HL-60 (cell line): ENCODE measurements around the gene COIL.

Experiments
- DNase-seq, 2 experiments: peaks; one replicate each; pipeline ENCODE4 v3.0.0-alpha.2; 2010 to 2020; ENCODE audit warnings: low read depth in 1 of 2, low spot score in 1 of 2
- H3K27ac ChIP-seq: fragments of 250-450 bp; sonication (Bioruptor Pico); replicated peaks from 2 replicates; pipeline ENCODE4 v1.5.1; 2020; ENCODE audit warnings: mild to moderate bottlenecking, moderate library complexity
- H3K27me3 ChIP-seq: fragments of 250-450 bp; sonication (Bioruptor Pico); 2 replicates; pipeline ENCODE4 v1.5.1; 2021; ENCODE audit warnings: mild to moderate bottlenecking, moderate library complexity; ENCODE audit not compliant: insufficient read depth, poor library complexity, severe bottlenecking
- H3K4me3 ChIP-seq: replicated peaks from 2 replicates; pipeline ENCODE4 v1.5.1; 2011; ENCODE audit warnings: mild to moderate bottlenecking, control low read depth, low read length; ENCODE audit not compliant: insufficient read depth
- CTCF ChIP-seq: IDR thresholded peaks from one replicate; pipeline ENCODE4 v1.5.1; 2011; ENCODE audit warnings: low read length, control low read depth, inconsistent platforms; ENCODE audit not compliant: insufficient read depth
- GABPA ChIP-seq: IDR thresholded peaks from 2 replicates; pipeline ENCODE4 v1.6.1; 2012; ENCODE audit warnings: low read depth
- POLR2AphosphoS5 ChIP-seq: IDR thresholded peaks from 2 replicates; pipeline ENCODE4 v1.6.1; 2012; ENCODE audit warnings: low read depth
- REST ChIP-seq: IDR thresholded peaks from 2 replicates; pipeline ENCODE4 v1.6.1; 2012; ENCODE audit warnings: low read depth; ENCODE audit not compliant: insufficient replicate concordance
- SPI1 ChIP-seq: IDR thresholded peaks from 2 replicates; pipeline ENCODE4 v1.6.1; 2012; ENCODE audit warnings: low read depth, mild to moderate bottlenecking, borderline replicate concordance

COIL gene

GRCh38 chr17:56899403-56899802 lies 61.4 kb downstream of the COIL start:
- Histone ChIP-seq H3K27ac (no peak overlapping the region), H3K4me3 (no peak overlapping the region), H3K27me3 (no peaks in the 10 kb centered on the region)
- no peak for TF ChIP-seq SPI1
- TF ChIP-seq REST, result no peak
- no peak for TF ChIP-seq CTCF
- no peak for TF ChIP-seq POLR2AphosphoS5
- TF ChIP-seq GABPA, result no peak
- DNase-seq, result no peak

GRCh38 chr17:56898874-56899273 lies 62.0 kb downstream of the COIL start:
- no peak overlapping the region for H3K4me3 ChIP-seq
- no peak for DNase-seq
- TF ChIP-seq REST (no peak), GABPA (no peak), POLR2AphosphoS5 (no peak), CTCF (no peak), SPI1 (no peak)
- no peaks in the 10 kb centered on the region for H3K27me3 ChIP-seq
- H3K27ac ChIP-seq, result no peak overlapping the region

GRCh38 chr17:56897646-56898424 lies 63.0 kb downstream of the COIL start:
- H3K27ac ChIP-seq, result no peak overlapping the region
- TF ChIP-seq SPI1, result peak; percentile 55; the same call in 1 of the 2 replicates
- TF ChIP-seq POLR2AphosphoS5, result no peak; the same call in 1 of the 2 replicates
- DNase-seq, result no peak

GRCh38 chr17:56896968-56897359 lies 63.9 kb downstream of the COIL start:
- no peak for DNase-seq
- H3K4me3 ChIP-seq, result no peak overlapping the region
- no peak overlapping the region for H3K27ac ChIP-seq
- TF ChIP-seq REST (no peak), CTCF (no peak), GABPA (no peak), SPI1 (no peak), POLR2AphosphoS5 (no peak)
- no peaks in the 10 kb centered on the region for H3K27me3 ChIP-seq

More at GRCh38 chr17:56897646-56898424, 63.0 kb downstream of the COIL start:
- Histone ChIP-seq H3K27me3 (no peaks in the 10 kb centered on the region), H3K4me3 (no peak overlapping the region)
